Keratinocyte (primary cell): ENCODE results near the gene FOXC1.

Experiments used
- EZH2 ChIP-seq: IDR thresholded peaks from one replicate; pipeline ENCODE4 v1.6.1; 2012; ENCODE audit warnings: inconsistent platforms, mild to moderate bottlenecking, low read length, moderate library complexity
- TF ChIP-seq, protein P1 (sequence below), 3 experiments: IDR thresholded peaks in 1 of 3; conservative IDR thresholded peaks in 1 of 3; optimal IDR thresholded peaks in 1 of 3; 2 replicates in 2 of 3; 3 replicates in 1 of 3; pipeline versions ENCODE3 to v1.5.1; 2011; ENCODE audit warnings: low read length in 3 of 3, mild to moderate bottlenecking in 3 of 3, moderate library complexity in 2 of 3, control low read depth in 1 of 3, inconsistent platforms in 1 of 3; ENCODE audit not compliant: insufficient read depth in 2 of 3; ENCODE audit errors: extremely low read depth in 1 of 3

DNA sequence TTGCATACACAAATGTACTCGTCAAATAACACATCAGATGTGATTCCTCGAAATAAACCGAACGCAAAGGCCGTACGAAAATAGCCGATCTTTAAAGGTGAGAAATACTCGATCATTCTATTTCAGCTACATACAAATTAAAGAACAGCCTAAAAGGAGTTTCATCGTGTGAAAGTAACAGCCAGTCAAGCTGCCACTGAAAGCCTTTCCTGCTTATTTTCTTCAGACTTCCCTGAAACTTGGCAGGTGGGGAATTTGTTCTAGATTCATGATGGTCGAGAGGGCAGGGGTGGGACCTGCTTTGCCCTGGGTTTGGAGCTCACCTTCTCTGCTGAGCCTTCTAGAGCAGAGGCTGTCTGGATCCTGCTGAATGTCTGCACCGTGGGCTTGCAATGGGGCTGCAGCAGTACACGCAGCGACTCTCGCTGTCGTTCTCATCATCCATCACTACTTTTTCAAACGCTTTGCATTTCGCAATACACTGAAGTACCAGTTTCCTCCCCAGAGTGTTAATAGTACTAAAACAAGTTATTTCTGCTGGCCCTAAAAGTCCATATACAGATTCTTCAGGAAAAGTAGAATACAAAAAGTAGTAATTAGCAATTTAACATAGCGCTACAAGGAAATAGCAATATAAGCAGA is 16.2 kb downstream of the FOXC1 start:
- TF ChIP-seq, protein P1, sequence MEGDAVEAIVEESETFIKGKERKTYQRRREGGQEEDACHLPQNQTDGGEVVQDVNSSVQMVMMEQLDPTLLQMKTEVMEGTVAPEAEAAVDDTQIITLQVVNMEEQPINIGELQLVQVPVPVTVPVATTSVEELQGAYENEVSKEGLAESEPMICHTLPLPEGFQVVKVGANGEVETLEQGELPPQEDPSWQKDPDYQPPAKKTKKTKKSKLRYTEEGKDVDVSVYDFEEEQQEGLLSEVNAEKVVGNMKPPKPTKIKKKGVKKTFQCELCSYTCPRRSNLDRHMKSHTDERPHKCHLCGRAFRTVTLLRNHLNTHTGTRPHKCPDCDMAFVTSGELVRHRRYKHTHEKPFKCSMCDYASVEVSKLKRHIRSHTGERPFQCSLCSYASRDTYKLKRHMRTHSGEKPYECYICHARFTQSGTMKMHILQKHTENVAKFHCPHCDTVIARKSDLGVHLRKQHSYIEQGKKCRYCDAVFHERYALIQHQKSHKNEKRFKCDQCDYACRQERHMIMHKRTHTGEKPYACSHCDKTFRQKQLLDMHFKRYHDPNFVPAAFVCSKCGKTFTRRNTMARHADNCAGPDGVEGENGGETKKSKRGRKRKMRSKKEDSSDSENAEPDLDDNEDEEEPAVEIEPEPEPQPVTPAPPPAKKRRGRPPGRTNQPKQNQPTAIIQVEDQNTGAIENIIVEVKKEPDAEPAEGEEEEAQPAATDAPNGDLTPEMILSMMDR (optimal IDR thresholded peaks at IDR 0.05 in 1 of 3, IDR thresholded peaks at IDR 0.05 in 1 of 3, conservative IDR thresholded peaks at IDR 0.05 in 1 of 3; ENCODE audit: extremely low read depth in 1 of 3, insufficient read depth in 2 of 3, low read length in 3 of 3) = no peak
- TF ChIP-seq EZH2 = no peak
